ENCODE data around the gene NIPBL.
"Not testable (repeated sequence)": the region's sequence is repeated elsewhere in the genome, so short reads cannot be mapped to it uniquely, and the experiment has no call there.

Gene NIPBL

GRCh38 chr5:36877667-36878391, 1.3 kb downstream of the NIPBL start:
- no peak for DNase-seq (ENCODE audit: low read depth in 2 of 2)

- no peak for DNase-seq (ENCODE audit: low read depth in 2 of 2)
These were observed 2.0 kb downstream of the NIPBL start for GRCh38 chr5:36878392-36879082.

GRCh38 chr5:36879274-36880033, 2.9 kb downstream of the NIPBL start:
- no peak for DNase-seq (ENCODE audit: low read depth in 2 of 2)

- no peak for DNase-seq (ENCODE audit: low read depth in 2 of 2)
These were observed 4.2 kb downstream of the NIPBL start for GRCh38 chr5:36880761-36881160.

- DNase-seq (ENCODE audit: low read depth in 2 of 2) = no peak
These were observed 4.7 kb downstream of the NIPBL start for GRCh38 chr5:36881304-36881703.

- DNase-seq (ENCODE audit: low read depth in 2 of 2) = no peak
These were observed 5.2 kb downstream of the NIPBL start for GRCh38 chr5:36881807-36882206.

GRCh38 chr5:36882250-36882649, 5.7 kb downstream of the NIPBL start:
- no peak for DNase-seq (ENCODE audit: low read depth in 2 of 2)

GRCh38 chr5:36883894-36884462, 7.4 kb downstream of the NIPBL start:
- no peak for DNase-seq (ENCODE audit: low read depth in 2 of 2)

GRCh38 chr5:36885149-36885548, 8.6 kb downstream of the NIPBL start:
- DNase-seq (ENCODE audit: low read depth in 2 of 2) = no peak

- DNase-seq (ENCODE audit: low read depth in 2 of 2) = no peak
These were observed 9.3 kb downstream of the NIPBL start for GRCh38 chr5:36885566-36886485.

- no peak for DNase-seq (ENCODE audit: low read depth in 2 of 2)
These were observed 10.2 kb downstream of the NIPBL start for GRCh38 chr5:36886791-36887190.

GRCh38 chr5:36887532-36887931, 11.0 kb downstream of the NIPBL start:
- no peak for DNase-seq (ENCODE audit: low read depth in 2 of 2)

GRCh38 chr5:36888303-36888702, 11.7 kb downstream of the NIPBL start:
- no peak for DNase-seq (ENCODE audit: low read depth in 2 of 2)

- DNase-seq (ENCODE audit: low read depth in 2 of 2) = no peak
These were observed 12.7 kb downstream of the NIPBL start for GRCh38 chr5:36889264-36889663.

GRCh38 chr5:36891266-36891665, 14.7 kb downstream of the NIPBL start:
- DNase-seq (ENCODE audit: low read depth in 2 of 2) = no peak

GRCh38 chr5:36892085-36892830, 15.7 kb downstream of the NIPBL start:
- not testable (repeated sequence) for DNase-seq (ENCODE audit: low read depth in 2 of 2)

GRCh38 chr5:36894954-36895353, 18.4 kb downstream of the NIPBL start:
- DNase-seq (ENCODE audit: low read depth in 2 of 2) = no peak

GRCh38 chr5:36896476-36896875, 19.9 kb downstream of the NIPBL start:
- DNase-seq (ENCODE audit: low read depth in 2 of 2) = no peak

GRCh38 chr5:36897616-36898015, 21.0 kb downstream of the NIPBL start:
- no peak for DNase-seq (ENCODE audit: low read depth in 2 of 2)

GRCh38 chr5:36899860-36900259, 23.3 kb downstream of the NIPBL start:
- DNase-seq (ENCODE audit: low read depth in 2 of 2) = no peak

- DNase-seq (ENCODE audit: low read depth in 2 of 2) = no peak
These were observed 23.7 kb downstream of the NIPBL start for GRCh38 chr5:36900283-36900682.
